Colonic mucosa (tissue), 4 donors: Measurements from ENCODE around the gene GCK. TPM values are rescaled to one million over a fixed set of nuclear protein-coding genes. Genes with fewer than 3 reads are reported as not detected.

Experiments
- DNase-seq: peaks from one replicate; pipeline ENCODE4 v3.0.0-alpha.2; 2020
- H3K27ac ChIP-seq: fragments of 200-600 bp; one replicate; pipeline ENCODE4 v1.8.0; 2021
- H3K27me3 ChIP-seq: fragments of 200-600 bp; one replicate; pipeline ENCODE4 v1.8.0; 2021
- H3K36me3 ChIP-seq: fragments of 200-600 bp; one replicate; pipeline ENCODE4 v1.8.0; 2021
- H3K4me1 ChIP-seq: fragments of 200-600 bp; one replicate; pipeline ENCODE4 v1.8.0; 2021; ENCODE audit warnings: mild to moderate bottlenecking
- H3K4me3 ChIP-seq: fragments of 200-600 bp; one replicate; pipeline ENCODE4 v1.8.0; 2021
- H3K9ac ChIP-seq, 2 donors: one replicate each; pipeline ENCODE4 v1.7.0; 2013; ENCODE audit warnings: control low read depth in 2 of 2, low read depth in 2 of 2, low read length in 2 of 2
- H3K9me3 ChIP-seq: fragments of 200-600 bp; one replicate; pipeline ENCODE4 v1.8.0; 2021
- CTCF ChIP-seq: fragments of 200-600 bp; IDR thresholded peaks from one replicate; pipeline ENCODE4 v1.8.0; 2022; ENCODE audit warnings: antibody characterized with exemption, mild to moderate bottlenecking
- intact Hi-C: fragments of 100-400 bp; cut with DNase I; formaldehyde crosslinking; loops from one replicate; pipeline ENCODE4 v1.14.1; 2022
- total RNA-seq, 2 donors: library from RNA; stranded (reverse); fragmentation: NEBNext Ultra II Directional in 1 of 2; extraction: Animal tissue kit (Norgen Biotek cat#: 25700) in 1 of 2; gene quantifications; one replicate each; pipeline ENCODE4 v1.2.1, GENCODE V29; 2021
- donor health status: healthy.
- donor health status: DM: no; HTN: no; CAD: no.
- donor health status: DM: no; HTN: no; CAD: no.

GCK gene
- total RNA-seq, 2 donors from 2014 or later: 0.17 to 0.19 TPM

DNA sequence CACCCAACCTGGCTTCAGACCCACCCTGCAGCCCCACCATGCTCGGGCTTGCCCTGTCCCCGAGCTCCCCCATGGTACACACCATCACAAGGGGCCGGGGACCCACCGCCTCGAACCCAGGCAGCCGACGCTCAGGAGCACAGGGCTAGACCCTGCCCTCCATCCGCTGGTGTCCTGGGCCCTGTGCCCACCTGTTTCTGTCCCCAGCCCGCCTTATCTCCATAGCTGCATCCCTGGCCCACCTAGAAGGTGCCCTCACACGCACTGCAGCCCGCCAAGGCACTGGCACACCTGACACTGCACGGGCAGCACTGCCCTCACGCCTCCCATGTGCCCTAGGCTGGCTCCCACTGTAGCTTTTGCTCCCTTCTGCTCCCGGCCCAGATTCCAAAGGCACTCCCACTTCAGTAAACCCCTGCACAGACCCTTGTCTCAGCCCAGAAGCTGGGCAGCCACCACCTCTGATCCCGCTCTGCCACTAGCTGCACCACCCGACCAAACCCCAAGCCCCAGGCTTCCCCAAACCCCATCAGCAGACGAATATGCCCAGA is 28.7 kb upstream of the GCK start:
- Histone ChIP-seq H3K36me3 (no peaks in the 10 kb centered on the region), H3K27me3 (no peaks in the 10 kb centered on the region), H3K4me3 (no peak overlapping the region), H3K9me3 (no peaks in the 10 kb centered on the region), H3K9ac (no peak overlapping the region), H3K27ac (no peak overlapping the region), H3K4me1 (no peaks in the 10 kb centered on the region)
- DNase-seq: no peak
- no peak for TF ChIP-seq CTCF
- intact Hi-C loops: no loop called here

DNA sequence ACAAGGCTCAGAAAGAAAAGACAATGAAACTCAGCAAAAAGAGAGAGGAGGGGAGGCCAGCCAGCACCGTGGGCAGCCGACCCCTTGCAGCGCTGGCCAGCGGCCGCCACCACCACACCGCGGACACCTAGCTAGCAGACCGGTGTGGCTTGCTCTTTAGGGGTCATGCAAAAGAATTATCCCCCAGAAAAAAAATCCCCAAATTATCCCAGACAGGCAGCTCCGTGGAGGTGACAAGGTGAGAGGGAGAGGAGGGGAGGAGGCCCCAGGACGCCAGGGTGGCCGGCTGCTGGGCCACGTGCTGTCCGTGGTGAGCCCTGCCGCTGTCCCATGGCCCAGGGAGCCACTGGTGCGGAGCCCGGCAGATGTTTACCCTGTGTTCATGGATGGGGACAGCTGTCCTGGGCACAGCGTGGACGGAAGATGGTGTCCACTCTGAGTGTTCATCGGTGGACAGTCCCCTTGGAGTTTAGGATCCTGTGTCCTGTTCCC is 28.0 kb upstream of the GCK start:
- no peak overlapping the region for H3K9ac ChIP-seq
- no peak overlapping the region for H3K27ac ChIP-seq
- intact Hi-C loops: no loop called here
- no peaks in the 10 kb centered on the region for H3K27me3 ChIP-seq
- no peaks in the 10 kb centered on the region for H3K9me3 ChIP-seq
- no peak for DNase-seq
- no peak for TF ChIP-seq CTCF
- no peak overlapping the region for H3K4me3 ChIP-seq
- H3K4me1 ChIP-seq: no peaks in the 10 kb centered on the region
- no peaks in the 10 kb centered on the region for H3K36me3 ChIP-seq

GRCh38 chr7:44216521-44217222 is 27.4 kb upstream of the GCK start:
- no peak overlapping the region for H3K27ac ChIP-seq
- intact Hi-C loops: no loop called here
- no peak for TF ChIP-seq CTCF
- no peak overlapping the region for H3K9ac ChIP-seq
- no peak overlapping the region for H3K4me3 ChIP-seq
- H3K4me1 ChIP-seq: no peaks in the 10 kb centered on the region
- H3K27me3 ChIP-seq: no peaks in the 10 kb centered on the region
- no peak for DNase-seq
- no peaks in the 10 kb centered on the region for H3K9me3 ChIP-seq
- no peaks in the 10 kb centered on the region for H3K36me3 ChIP-seq

GRCh38 chr7:44216019-44216418 is 26.8 kb upstream of the GCK start:
- H3K4me3 ChIP-seq: no peak overlapping the region
- no peaks in the 10 kb centered on the region for H3K4me1 ChIP-seq
- no peak for TF ChIP-seq CTCF
- no peak for DNase-seq
- H3K9me3 ChIP-seq: no peaks in the 10 kb centered on the region
- H3K9ac ChIP-seq: no peak overlapping the region
- intact Hi-C loops: no loop called here
- H3K27ac ChIP-seq: no peak overlapping the region
- H3K36me3 ChIP-seq: no peaks in the 10 kb centered on the region
- H3K27me3 ChIP-seq: no peaks in the 10 kb centered on the region

DNA sequence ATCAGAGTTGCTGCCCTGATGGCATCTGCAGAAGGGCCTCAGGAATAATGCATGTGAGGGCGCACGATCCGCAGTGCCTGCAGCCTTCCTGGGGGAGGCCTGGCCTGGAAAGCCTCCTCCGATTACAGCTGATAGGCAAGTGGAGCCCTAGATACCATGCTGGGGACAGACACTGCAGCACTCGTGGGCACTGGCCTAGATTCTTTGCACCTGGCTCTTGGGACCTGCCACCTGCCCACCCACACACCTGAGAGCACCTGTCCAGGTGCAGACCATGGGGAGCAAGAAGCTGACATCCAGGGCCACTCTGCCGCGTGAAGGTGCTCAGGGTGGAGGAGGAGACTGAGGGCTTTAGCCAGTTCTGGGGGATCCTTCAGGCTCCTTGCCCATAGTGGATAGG is 26.3 kb upstream of the GCK start:
- intact Hi-C loops: no loop called here
- Histone ChIP-seq H3K27ac (no peak overlapping the region), H3K36me3 (no peaks in the 10 kb centered on the region), H3K9ac (no peak overlapping the region), H3K4me3 (no peak overlapping the region), H3K27me3 (no peaks in the 10 kb centered on the region), H3K4me1 (no peaks in the 10 kb centered on the region), H3K9me3 (no peaks in the 10 kb centered on the region)
- TF ChIP-seq CTCF: no peak
- no peak for DNase-seq
